ENCODE measurements around the gene CA12.

The CA12 gene

GRCh38 chr15:63329567-63330350 is 51.9 kb downstream of the CA12 start:
- Histone ChIP-seq H3K36me3 (no peaks in the 10 kb centered on the region), H3K27me3 (ENCODE audit: insufficient read depth, low read depth, severe bottlenecking) (no peaks in the 10 kb centered on the region), H3K4me3 (ENCODE audit: low read depth, low read length) (no peak overlapping the region), H3K27ac (no peak overlapping the region), H3K9me3 (ENCODE audit: severe bottlenecking) (no peaks in the 10 kb centered on the region)
- TF ChIP-seq, protein P1, sequence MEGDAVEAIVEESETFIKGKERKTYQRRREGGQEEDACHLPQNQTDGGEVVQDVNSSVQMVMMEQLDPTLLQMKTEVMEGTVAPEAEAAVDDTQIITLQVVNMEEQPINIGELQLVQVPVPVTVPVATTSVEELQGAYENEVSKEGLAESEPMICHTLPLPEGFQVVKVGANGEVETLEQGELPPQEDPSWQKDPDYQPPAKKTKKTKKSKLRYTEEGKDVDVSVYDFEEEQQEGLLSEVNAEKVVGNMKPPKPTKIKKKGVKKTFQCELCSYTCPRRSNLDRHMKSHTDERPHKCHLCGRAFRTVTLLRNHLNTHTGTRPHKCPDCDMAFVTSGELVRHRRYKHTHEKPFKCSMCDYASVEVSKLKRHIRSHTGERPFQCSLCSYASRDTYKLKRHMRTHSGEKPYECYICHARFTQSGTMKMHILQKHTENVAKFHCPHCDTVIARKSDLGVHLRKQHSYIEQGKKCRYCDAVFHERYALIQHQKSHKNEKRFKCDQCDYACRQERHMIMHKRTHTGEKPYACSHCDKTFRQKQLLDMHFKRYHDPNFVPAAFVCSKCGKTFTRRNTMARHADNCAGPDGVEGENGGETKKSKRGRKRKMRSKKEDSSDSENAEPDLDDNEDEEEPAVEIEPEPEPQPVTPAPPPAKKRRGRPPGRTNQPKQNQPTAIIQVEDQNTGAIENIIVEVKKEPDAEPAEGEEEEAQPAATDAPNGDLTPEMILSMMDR (IDR thresholded peaks at IDR 0.05; ENCODE audit: low read depth, low read length): no peak
- no peak for DNase-seq

DNA sequence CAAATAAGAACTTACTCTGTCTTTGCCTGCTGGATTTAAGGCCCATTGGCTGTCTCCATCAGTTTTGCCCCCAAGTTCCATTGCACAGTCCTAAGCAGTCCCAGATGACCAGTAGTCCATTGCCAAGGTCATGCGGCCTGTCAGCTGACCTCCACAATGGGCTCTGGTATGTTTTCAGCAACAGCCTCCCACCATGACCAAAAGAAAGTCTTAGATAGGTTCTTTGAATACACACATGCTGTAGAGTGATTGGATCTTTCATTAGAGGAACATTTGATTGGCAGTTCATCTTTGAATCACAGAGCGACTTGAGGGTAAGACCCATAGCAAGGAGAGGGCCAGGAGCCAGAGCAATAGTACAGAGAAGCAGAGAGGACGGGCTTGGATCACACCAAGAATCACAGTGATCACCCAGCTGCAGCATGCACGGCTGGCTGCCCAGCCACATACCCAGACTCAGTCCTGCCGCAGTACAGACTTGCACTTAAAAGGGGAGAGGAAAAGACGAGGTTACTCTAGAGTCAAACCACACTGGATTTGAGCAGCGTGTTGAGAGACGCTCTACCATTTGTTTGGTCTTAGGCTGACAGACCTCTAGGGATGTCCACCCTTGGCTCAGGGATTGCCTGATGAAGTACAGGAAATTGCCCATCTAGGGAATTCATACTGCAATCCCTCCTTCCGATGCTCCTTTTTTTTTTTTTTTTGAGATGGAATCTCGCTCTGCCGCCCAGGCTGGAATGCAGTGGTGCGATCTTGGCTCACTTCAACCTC is 53.8 kb downstream of the CA12 start:
- H3K36me3 ChIP-seq: no peaks in the 10 kb centered on the region
- H3K4me3 ChIP-seq (ENCODE audit: low read depth, low read length): no peak overlapping the region
- no peak overlapping the region for H3K27ac ChIP-seq
- H3K27me3 ChIP-seq (ENCODE audit: insufficient read depth, low read depth, severe bottlenecking): no peaks in the 10 kb centered on the region
- H3K9me3 ChIP-seq (ENCODE audit: severe bottlenecking): no peaks in the 10 kb centered on the region
- TF ChIP-seq, protein P1 (IDR thresholded peaks at IDR 0.05; ENCODE audit: low read depth, low read length): no peak
- no peak for DNase-seq

GRCh38 chr15:63324770-63325169 is 56.9 kb downstream of the CA12 start:
- Histone ChIP-seq H3K36me3 (no peaks in the 10 kb centered on the region), H3K27ac (no peak overlapping the region), H3K4me3 (ENCODE audit: low read depth, low read length) (no peak overlapping the region), H3K27me3 (ENCODE audit: insufficient read depth, low read depth, severe bottlenecking) (no peaks in the 10 kb centered on the region), H3K9me3 (ENCODE audit: severe bottlenecking) (peaks cover 14% of the 10 kb centered on the region)
- TF ChIP-seq, protein P1 (IDR thresholded peaks at IDR 0.05; ENCODE audit: low read depth, low read length): no peak
- no peak for DNase-seq

- Histone ChIP-seq H3K4me3 (ENCODE audit: low read depth, low read length) (no peak overlapping the region), H3K27me3 (ENCODE audit: insufficient read depth, low read depth, severe bottlenecking) (no peaks in the 10 kb centered on the region), H3K36me3 (no peaks in the 10 kb centered on the region), H3K27ac (peak overlapping the region; percentile 94), H3K9me3 (ENCODE audit: severe bottlenecking) (peaks cover 14% of the 10 kb centered on the region)
- DNase-seq: no peak
- TF ChIP-seq, protein P1 (IDR thresholded peaks at IDR 0.05; ENCODE audit: low read depth, low read length): no peak
Observed at GRCh38 chr15:63323798-63324563, 57.7 kb downstream of the CA12 start.

DNA sequence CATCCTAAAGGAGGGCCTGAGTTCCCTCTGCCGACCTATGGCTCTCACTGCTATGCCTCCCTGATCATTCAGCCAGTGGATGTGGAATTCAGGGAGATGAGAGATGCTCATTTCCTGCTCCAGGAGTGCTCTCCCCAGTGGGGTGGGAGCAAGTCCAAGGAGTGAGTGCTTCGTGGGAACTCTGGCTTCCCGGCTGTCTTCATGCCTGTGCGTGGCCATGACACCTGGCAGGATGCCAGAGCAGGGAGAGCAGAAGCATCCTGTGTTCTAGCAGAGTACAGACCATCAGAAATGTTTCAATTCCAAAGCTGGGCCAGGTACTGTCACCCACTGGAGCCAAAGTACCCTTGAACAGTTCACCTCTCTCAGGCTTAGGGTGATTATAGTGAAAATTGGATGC is 59.1 kb downstream of the CA12 start:
- Histone ChIP-seq H3K4me3 (ENCODE audit: low read depth, low read length) (no peak overlapping the region), H3K36me3 (no peaks in the 10 kb centered on the region), H3K27me3 (ENCODE audit: insufficient read depth, low read depth, severe bottlenecking) (no peaks in the 10 kb centered on the region), H3K27ac (peak overlapping the region; percentile 94), H3K9me3 (ENCODE audit: severe bottlenecking) (peaks cover 22% of the 10 kb centered on the region)
- no peak for DNase-seq
- TF ChIP-seq, protein P1 (IDR thresholded peaks at IDR 0.05; ENCODE audit: low read depth, low read length): no peak
